ENCODE measurements around the gene CST9. TPM values are rescaled to one million over a fixed set of nuclear protein-coding genes. Genes with fewer than 3 reads are reported as not detected.

Gene CST9
- total and polyA plus RNA-seq, 10 donors = not detected

DNA sequence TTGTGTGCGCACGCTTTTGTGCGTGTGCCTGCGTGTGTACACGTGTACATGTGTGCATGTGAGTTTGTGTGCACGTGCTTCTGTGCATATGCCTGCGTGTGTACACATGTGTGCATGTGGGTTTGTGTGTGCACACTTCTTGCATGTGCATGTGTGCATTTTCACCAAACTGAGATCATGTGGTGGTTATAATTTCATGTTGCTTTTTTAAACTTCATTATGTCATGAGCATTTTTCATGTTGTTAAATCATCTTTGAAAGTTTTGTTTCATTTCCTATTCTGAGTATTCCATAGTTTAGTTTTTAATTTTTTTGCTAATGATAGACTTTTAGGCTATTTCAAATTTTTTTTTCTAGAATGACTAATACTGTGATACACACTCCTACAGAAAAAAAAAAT lies 38.4 kb upstream of the CST9 start:
- Histone ChIP-seq H3K27me3 (replicated peaks in 1 of 7) (no peaks in the 10 kb centered on the region), H3K27ac (no peak overlapping the region), H3K36me3 (no peaks in the 10 kb centered on the region), H3K4me3 (no peak overlapping the region), H3K4me1 (peaks cover 0 to 49% (median 9%) of the 10 kb centered on the region in 6 donors), H3K9me3 (no peaks in the 10 kb centered on the region)
- DNase-seq = no peak
- intact Hi-C loops (cut with DNase I; ENCODE audit: low total_unique reads) = no loop called here
- WGBS, 5 donors = 96 to 97% (median 96%) methylated on average over 7 of the region's 7 CpGs
- TF ChIP-seq POLR2AphosphoS5 (IDR thresholded peaks at IDR 0.05) (no peak), POLR2A (IDR thresholded peaks at IDR 0.05) (no peak)
- TF ChIP-seq, protein P1, sequence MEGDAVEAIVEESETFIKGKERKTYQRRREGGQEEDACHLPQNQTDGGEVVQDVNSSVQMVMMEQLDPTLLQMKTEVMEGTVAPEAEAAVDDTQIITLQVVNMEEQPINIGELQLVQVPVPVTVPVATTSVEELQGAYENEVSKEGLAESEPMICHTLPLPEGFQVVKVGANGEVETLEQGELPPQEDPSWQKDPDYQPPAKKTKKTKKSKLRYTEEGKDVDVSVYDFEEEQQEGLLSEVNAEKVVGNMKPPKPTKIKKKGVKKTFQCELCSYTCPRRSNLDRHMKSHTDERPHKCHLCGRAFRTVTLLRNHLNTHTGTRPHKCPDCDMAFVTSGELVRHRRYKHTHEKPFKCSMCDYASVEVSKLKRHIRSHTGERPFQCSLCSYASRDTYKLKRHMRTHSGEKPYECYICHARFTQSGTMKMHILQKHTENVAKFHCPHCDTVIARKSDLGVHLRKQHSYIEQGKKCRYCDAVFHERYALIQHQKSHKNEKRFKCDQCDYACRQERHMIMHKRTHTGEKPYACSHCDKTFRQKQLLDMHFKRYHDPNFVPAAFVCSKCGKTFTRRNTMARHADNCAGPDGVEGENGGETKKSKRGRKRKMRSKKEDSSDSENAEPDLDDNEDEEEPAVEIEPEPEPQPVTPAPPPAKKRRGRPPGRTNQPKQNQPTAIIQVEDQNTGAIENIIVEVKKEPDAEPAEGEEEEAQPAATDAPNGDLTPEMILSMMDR (IDR thresholded peaks at IDR 0.05 in 8 of 11, conservative IDR thresholded peaks at IDR 0.05 in 3 of 11) = no peak

DNA sequence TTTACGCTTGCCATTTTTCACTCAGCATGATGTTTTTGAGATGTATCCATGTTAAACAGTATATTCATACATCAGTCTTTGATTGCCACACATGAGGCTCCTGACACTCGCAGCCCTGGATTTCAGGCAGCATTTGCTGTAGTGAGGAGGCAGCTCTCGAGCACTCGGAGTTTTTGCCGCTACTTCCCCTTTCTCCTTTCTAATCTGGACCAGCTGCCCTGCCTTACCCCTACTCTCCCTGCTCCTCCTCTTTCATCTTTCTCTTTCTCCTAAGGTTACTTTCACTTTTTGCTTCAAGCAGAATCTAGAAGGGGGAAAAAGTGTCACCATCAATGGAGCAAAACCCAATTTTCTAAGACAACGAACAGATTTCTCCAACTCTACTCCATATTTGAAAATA lies 37.9 kb upstream of the CST9 start:
- intact Hi-C loops (cut with DNase I; ENCODE audit: low total_unique reads) = no loop called here
- H3K27ac ChIP-seq = no peak overlapping the region
- WGBS, 5 donors = 39 to 50% (median 44%) methylated on average over 6 of the region's 6 CpGs
- DNase-seq = no peak
- peaks cover 0 to 5% (median 0%) of the 10 kb centered on the region in 7 donors for H3K27me3 ChIP-seq (replicated peaks in 1 of 7)
- no peak overlapping the region for H3K4me3 ChIP-seq
- H3K36me3 ChIP-seq = no peaks in the 10 kb centered on the region
- TF ChIP-seq, protein P1 (IDR thresholded peaks at IDR 0.05 in 8 of 11, conservative IDR thresholded peaks at IDR 0.05 in 3 of 11) = no peak
- TF ChIP-seq POLR2AphosphoS5 (IDR thresholded peaks at IDR 0.05) = no peak
- no peak for TF ChIP-seq POLR2A (IDR thresholded peaks at IDR 0.05)
- H3K9me3 ChIP-seq = no peaks in the 10 kb centered on the region
- H3K4me1 ChIP-seq = peaks cover 0 to 54% (median 9%) of the 10 kb centered on the region in 6 donors

DNA sequence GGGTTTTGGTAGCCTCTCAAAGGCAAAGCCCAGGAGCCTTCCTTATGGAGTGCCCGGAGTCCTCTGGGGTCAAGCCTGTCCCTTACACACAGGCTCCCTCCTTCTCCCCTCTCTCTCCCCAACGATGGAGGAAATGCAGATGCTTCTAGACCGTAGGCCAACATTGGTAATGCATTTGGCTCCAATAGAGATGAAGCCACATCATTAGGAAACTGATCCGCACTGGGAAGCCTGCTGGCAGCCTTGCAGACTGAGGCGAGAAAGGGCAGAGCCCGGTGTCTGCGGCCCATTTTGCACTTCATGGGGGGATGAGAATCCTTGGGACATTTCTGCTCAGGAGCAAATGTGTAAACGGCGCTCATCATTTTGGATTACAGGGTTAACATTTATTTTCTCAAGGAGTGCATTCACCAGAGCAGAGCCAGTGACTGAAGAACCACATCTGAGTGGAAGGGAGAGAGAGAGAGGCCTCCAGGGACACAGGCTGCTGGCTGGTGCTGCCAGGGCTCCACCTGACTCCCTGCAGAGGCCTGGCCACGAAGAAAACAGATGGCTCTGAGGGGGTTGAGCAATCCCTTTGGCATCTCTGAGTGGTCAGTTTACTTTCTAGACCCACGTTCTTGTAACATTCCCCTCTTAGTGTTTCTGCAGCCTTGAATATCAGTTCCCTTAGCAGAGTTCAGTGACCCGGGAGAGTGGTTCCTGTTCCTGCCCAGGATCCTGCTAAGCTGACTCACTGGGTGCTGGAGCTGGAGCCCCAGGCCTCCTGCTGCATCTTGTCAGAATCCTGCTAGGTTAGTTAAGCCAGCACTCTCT lies 36.4 kb upstream of the CST9 start:
- peak overlapping the region in 1 of 8 donors; percentile 30 for H3K27ac ChIP-seq

More for the DNA sequence above, 36.4 kb upstream of the CST9 start:
- Histone ChIP-seq H3K36me3 (no peaks in the 10 kb centered on the region), H3K9me3 (no peaks in the 10 kb centered on the region), H3K4me3 (no peak overlapping the region), H3K27me3 (replicated peaks in 1 of 7) (peaks cover 0 to 14% (median 6%) of the 10 kb centered on the region in 7 donors), H3K4me1 (peaks cover 0 to 69% (median 13%) of the 10 kb centered on the region in 6 donors)
- DNase-seq = no peak
- TF ChIP-seq POLR2AphosphoS5 (IDR thresholded peaks at IDR 0.05) (no peak), POLR2A (IDR thresholded peaks at IDR 0.05) (no peak)
- TF ChIP-seq, protein P1 (IDR thresholded peaks at IDR 0.05 in 8 of 11, conservative IDR thresholded peaks at IDR 0.05 in 3 of 11) = no peak
- 67 to 70% (median 68%) methylated on average over 12 of the region's 12 CpGs for WGBS, 5 donors
- intact Hi-C loops (cut with DNase I; ENCODE audit: low total_unique reads) = no loop called here
